Measurements from ENCODE around the gene MAB21L4. TPM values are rescaled to one million over a fixed set of nuclear protein-coding genes. Genes with fewer than 3 reads are reported as not detected.

MAB21L4 gene
- total RNA-seq, 1 donor from 2014 or later = not detected

DNA sequence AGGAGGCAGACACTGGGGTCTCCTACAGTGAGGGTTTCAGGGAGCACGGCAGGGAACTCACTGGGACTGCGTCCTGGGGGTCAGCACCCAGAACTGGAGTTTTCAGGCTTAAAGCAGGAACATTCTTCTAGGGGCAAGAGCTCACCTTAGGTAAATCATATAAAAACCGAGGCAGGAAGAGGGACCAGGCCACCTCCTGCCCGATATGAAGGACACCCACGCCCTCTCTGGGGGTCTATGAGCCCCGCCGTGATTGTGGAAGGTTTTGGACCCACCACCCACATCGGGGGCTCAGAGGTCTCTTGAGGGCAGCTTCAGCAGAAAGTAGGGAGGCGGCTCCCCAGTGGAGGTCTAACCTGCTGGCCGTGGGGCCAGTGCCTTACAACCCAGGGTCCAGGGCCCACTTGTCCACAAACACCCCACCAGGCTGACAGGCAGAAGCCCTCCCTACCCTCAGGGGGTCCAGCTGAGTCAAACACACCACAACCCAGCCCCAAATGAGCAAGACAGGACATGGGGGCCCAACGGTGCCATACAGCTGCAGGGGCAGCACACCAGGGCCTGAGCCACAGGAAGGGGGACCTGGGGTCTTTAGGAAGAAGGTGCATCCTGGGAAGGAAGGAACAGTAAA is 35.5 kb upstream of the MAB21L4 start:
- Mint-ChIP-seq H3K9me3 (ENCODE audit: unreplicated experiment) (no peaks in the 10 kb centered on the region), H3K27me3 (ENCODE audit: unreplicated experiment) (peaks cover 23% of the 10 kb centered on the region), H3K27ac (ENCODE audit: unreplicated experiment) (no peak overlapping the region), H3K36me3 (ENCODE audit: low read depth, unreplicated experiment) (peaks cover 15% of the 10 kb centered on the region), H3K4me1 (ENCODE audit: unreplicated experiment) (no peaks in the 10 kb centered on the region), H3K4me3 (ENCODE audit: unreplicated experiment) (no peak overlapping the region)
- TF ChIP-seq CTCF (IDR thresholded peaks at IDR 0.05; ENCODE audit: unreplicated experiment) = no peak
- no peak for DNase-seq (ENCODE audit: low spot score)

GRCh38 chr2:240930631-240931318 is 34.8 kb upstream of the MAB21L4 start:
- H3K36me3 Mint-ChIP-seq (ENCODE audit: low read depth, unreplicated experiment) = peaks cover 11% of the 10 kb centered on the region
- H3K27ac Mint-ChIP-seq (ENCODE audit: unreplicated experiment) = no peak overlapping the region
- no peaks in the 10 kb centered on the region for H3K4me1 Mint-ChIP-seq (ENCODE audit: unreplicated experiment)
- peaks cover 18% of the 10 kb centered on the region for H3K27me3 Mint-ChIP-seq (ENCODE audit: unreplicated experiment)
- H3K4me3 Mint-ChIP-seq (ENCODE audit: unreplicated experiment) = no peak overlapping the region
- TF ChIP-seq CTCF (IDR thresholded peaks at IDR 0.05; ENCODE audit: unreplicated experiment) = no peak
- no peaks in the 10 kb centered on the region for H3K9me3 Mint-ChIP-seq (ENCODE audit: unreplicated experiment)
- DNase-seq (ENCODE audit: low spot score) = no peak

DNA sequence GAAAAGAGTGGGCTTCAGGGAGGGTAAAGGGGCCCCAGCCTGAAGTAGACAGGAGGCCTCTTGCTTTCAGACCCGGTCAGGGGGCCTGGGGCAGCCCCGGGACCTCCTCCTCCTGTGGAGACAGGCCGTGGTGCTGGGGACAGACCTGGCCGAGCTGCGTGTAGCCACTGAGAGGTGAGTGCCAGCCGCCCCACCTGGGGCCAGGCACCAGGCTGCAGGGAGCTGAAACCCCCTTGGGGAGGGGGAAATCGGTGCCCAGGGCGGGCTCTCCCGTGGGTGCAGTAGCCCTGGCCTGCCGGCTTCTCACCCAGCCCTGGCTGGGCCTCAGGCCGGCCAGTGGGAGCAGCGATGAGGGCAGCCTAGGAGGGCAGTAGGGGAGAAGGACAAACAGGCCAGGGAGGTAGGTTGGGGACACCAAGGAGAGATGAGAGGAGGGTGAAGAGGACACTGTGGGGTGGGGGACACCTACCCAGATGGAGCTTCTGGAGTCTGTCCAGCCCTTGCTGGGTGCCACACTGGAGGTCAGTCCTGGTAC is 34.2 kb upstream of the MAB21L4 start:
- no peaks in the 10 kb centered on the region for H3K9me3 Mint-ChIP-seq (ENCODE audit: unreplicated experiment)

GRCh38 chr2:240929364-240930095 is 33.6 kb upstream of the MAB21L4 start:
- Mint-ChIP-seq H3K27me3 (ENCODE audit: unreplicated experiment) (peaks cover 17% of the 10 kb centered on the region), H3K27ac (ENCODE audit: unreplicated experiment) (no peak overlapping the region), H3K9me3 (ENCODE audit: unreplicated experiment) (no peaks in the 10 kb centered on the region), H3K4me3 (ENCODE audit: unreplicated experiment) (no peak overlapping the region), H3K4me1 (ENCODE audit: unreplicated experiment) (no peaks in the 10 kb centered on the region), H3K36me3 (ENCODE audit: low read depth, unreplicated experiment) (peaks cover 10% of the 10 kb centered on the region)
- TF ChIP-seq CTCF (IDR thresholded peaks at IDR 0.05; ENCODE audit: unreplicated experiment) = no peak
- no peak for DNase-seq (ENCODE audit: low spot score)

More for the DNA sequence above, 34.2 kb upstream of the MAB21L4 start:
- Mint-ChIP-seq H3K27me3 (ENCODE audit: unreplicated experiment) (peaks cover 18% of the 10 kb centered on the region), H3K4me3 (ENCODE audit: unreplicated experiment) (no peak overlapping the region), H3K4me1 (ENCODE audit: unreplicated experiment) (no peaks in the 10 kb centered on the region), H3K36me3 (ENCODE audit: low read depth, unreplicated experiment) (peaks cover 10% of the 10 kb centered on the region), H3K27ac (ENCODE audit: unreplicated experiment) (no peak overlapping the region)
- DNase-seq (ENCODE audit: low spot score) = no peak
- TF ChIP-seq CTCF (IDR thresholded peaks at IDR 0.05; ENCODE audit: unreplicated experiment) = no peak

Data from endothelial cell (in vitro differentiated cells).